ENCODE measurements around the gene EXOC8.

DNA sequence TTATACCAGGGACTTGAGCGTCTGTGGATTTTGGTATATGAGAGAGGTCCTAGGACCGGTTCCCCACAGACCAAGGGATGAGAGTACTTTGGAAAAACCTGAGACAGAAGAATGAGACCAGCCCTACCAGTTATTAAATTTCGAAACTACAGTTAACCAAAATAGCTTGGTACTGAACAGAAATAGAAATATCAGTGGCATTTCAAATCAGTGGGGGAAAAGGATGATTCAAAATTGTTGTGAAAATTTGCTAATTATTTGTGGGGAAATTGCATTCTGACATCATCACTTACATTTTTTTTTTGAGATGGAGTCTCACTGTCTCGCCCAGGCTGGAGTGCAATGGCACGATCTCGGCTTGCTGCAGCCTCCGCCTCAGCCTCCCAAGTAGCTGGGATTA, 8.2 kb downstream of the EXOC8 start:
- TF ChIP-seq POLR2A (IDR thresholded peaks at IDR 0.05; ENCODE audit: low read length) (no peak), RARB (CRISPR knock-in tag; IDR thresholded peaks at IDR 0.05) (no peak), MYC (IDR thresholded peaks at IDR 0.05; ENCODE audit: borderline replicate concordance, low read length) (no peak), CHD4 (IDR thresholded peaks at IDR 0.05; ENCODE audit: borderline replicate concordance) (no peak), BCL3 (IDR thresholded peaks at IDR 0.05) (no peak), EP300 (IDR thresholded peaks at IDR 0.05) (no peak)
- TF ChIP-seq, protein P1, sequence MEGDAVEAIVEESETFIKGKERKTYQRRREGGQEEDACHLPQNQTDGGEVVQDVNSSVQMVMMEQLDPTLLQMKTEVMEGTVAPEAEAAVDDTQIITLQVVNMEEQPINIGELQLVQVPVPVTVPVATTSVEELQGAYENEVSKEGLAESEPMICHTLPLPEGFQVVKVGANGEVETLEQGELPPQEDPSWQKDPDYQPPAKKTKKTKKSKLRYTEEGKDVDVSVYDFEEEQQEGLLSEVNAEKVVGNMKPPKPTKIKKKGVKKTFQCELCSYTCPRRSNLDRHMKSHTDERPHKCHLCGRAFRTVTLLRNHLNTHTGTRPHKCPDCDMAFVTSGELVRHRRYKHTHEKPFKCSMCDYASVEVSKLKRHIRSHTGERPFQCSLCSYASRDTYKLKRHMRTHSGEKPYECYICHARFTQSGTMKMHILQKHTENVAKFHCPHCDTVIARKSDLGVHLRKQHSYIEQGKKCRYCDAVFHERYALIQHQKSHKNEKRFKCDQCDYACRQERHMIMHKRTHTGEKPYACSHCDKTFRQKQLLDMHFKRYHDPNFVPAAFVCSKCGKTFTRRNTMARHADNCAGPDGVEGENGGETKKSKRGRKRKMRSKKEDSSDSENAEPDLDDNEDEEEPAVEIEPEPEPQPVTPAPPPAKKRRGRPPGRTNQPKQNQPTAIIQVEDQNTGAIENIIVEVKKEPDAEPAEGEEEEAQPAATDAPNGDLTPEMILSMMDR (IDR thresholded peaks at IDR 0.05): no peak
- TF ChIP-seq, protein P2, sequence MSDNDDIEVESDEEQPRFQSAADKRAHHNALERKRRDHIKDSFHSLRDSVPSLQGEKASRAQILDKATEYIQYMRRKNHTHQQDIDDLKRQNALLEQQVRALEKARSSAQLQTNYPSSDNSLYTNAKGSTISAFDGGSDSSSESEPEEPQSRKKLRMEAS (IDR thresholded peaks at IDR 0.05): no peak
